ENCODE measurements around the gene OGN. TPM values are rescaled to one million over a fixed set of nuclear protein-coding genes. Genes with fewer than 3 reads are reported as not detected.
A peak's percentile ranks its signal among the peaks of the same experiment; 100 is the strongest.

OGN gene
- total RNA-seq, 1 experiment from 2014 or later = not detected

DNA sequence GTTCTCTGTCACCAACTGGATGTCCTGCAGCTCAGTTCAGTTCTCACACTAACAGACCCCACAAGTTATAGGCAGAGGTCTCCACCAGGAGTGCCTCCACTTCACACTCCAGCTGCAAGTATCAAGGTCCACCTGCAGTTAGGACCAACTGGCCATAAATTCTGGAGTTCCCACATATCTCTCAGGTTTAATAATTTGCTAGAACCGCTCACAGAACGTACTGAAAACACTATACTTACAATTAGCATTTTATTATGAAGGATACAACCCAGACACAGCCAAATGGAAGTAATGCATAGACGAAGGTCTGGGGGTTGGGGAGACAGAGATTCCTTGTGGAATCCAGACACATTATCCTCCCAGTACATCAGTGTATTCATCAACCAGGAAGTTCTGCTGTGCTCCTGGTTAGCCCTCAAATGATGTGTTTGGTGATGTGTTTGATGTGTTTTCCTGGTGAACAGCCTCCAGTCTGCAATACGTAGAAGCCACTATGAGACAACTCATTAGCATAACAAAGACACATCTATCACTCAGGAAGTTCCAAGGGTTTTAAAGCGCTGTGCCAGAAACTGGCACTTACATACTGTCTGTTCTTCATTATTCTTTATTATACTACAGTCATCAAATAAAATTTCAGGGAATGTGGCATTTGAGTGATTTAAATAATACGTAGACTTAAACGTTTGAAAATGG lies 25.4 kb downstream of the OGN start:
- no peak overlapping the region for H3T11ph ChIP-seq (ENCODE audit: low read length)
- H3K79me2 ChIP-seq (ENCODE audit: insufficient read depth, low read length) = no peaks in the 10 kb centered on the region
- Mint-ChIP-seq H3K27ac (peak overlapping the region in 1 of 3 experiments; percentile 71; a peak in 3 of 7 replicates), H3K36me3 (ENCODE audit: insufficient read depth in 1 of 3, low read depth in 3 of 3) (no peaks in the 10 kb centered on the region; a peak in 4 of 7 replicates), H3K4me1 (peaks cover 22 to 26% of the 10 kb centered on the region in 2 experiments), H3K27me3 (ENCODE audit: low read depth) (no peaks in the 10 kb centered on the region), H3K4me3 (no peak overlapping the region), H3K9me3 (peaks cover 0 to 2% of the 10 kb centered on the region in 2 experiments; a peak in 1 of 5 replicates)
- no peaks in the 10 kb centered on the region for H3K23me2 ChIP-seq (ENCODE audit: insufficient read length, low read depth, low read length, poor library complexity, severe bottlenecking)
- no peak overlapping the region for H2AFZ ChIP-seq (ENCODE audit: low read length)
- no peak overlapping the region for H3K56ac ChIP-seq (ENCODE audit: insufficient read length, low read depth, low read length)
- no peak overlapping the region for H4K91ac ChIP-seq (ENCODE audit: insufficient read length, low read depth, low read length)
- no peak overlapping the region for H3K4ac ChIP-seq (ENCODE audit: low read depth, low read length)
- no peak overlapping the region for H2BK120ac ChIP-seq (ENCODE audit: low read depth, low read length, poor library complexity, severe bottlenecking)
- no peak overlapping the region for H3K27ac ChIP-seq (ENCODE audit: insufficient read length, low read depth, low read length)
- H3K9ac ChIP-seq (ENCODE audit: extremely low read depth, insufficient read length, low read length) = no peak overlapping the region
- no peak overlapping the region for H4K8ac ChIP-seq (replicated peaks; ENCODE audit: insufficient read length, low read depth, low read length)
- no peak overlapping the region for H2BK20ac ChIP-seq (ENCODE audit: low read depth, low read length, poor library complexity, severe bottlenecking)
- no peak overlapping the region for H3K23ac ChIP-seq (ENCODE audit: insufficient read length, low read depth, low read length)
- H4K5ac ChIP-seq (ENCODE audit: insufficient read length, low read depth, low read length) = no peak overlapping the region
- no peaks in the 10 kb centered on the region for H4K20me1 ChIP-seq (ENCODE audit: control insufficient read depth, insufficient read depth, insufficient read length)
- H2BK5ac ChIP-seq (ENCODE audit: insufficient read length, low read length) = no peak overlapping the region
- H3K4me1 ChIP-seq (ENCODE audit: insufficient read depth, low read length) = peaks cover 7% of the 10 kb centered on the region; the same call in 1 of the 2 replicates
- H2AK5ac ChIP-seq (ENCODE audit: insufficient read length, low read length) = no peak overlapping the region
- no peaks in the 10 kb centered on the region for H3K79me1 ChIP-seq (ENCODE audit: insufficient read depth, low read depth, low read length, poor library complexity, severe bottlenecking)
- DNase-seq = no peak
- no CpG with 5 or more reads among the region's 7 CpGs for WGBS (ENCODE audit: extremely low coverage, insufficient read length, low lambda C conversion rate)
- H3K9me3 ChIP-seq (ENCODE audit: control insufficient read depth, low read depth, low read length) = no peaks in the 10 kb centered on the region
- no peak overlapping the region for H2BK15ac ChIP-seq (ENCODE audit: low read depth, low read length)
- H2BK12ac ChIP-seq (ENCODE audit: insufficient read length, low read depth, low read length) = no peak overlapping the region
- H3K14ac ChIP-seq (ENCODE audit: insufficient read depth, low read length) = no peak overlapping the region
- H3K4me2 ChIP-seq (ENCODE audit: insufficient read depth, insufficient read length, low read length) = no peak overlapping the region
- no peak overlapping the region for H3K18ac ChIP-seq (ENCODE audit: insufficient read length, low read depth, low read length)
- no peaks in the 10 kb centered on the region for H3K27me3 ChIP-seq (ENCODE audit: insufficient read depth, low read length)
- TF ChIP-seq, protein P1, sequence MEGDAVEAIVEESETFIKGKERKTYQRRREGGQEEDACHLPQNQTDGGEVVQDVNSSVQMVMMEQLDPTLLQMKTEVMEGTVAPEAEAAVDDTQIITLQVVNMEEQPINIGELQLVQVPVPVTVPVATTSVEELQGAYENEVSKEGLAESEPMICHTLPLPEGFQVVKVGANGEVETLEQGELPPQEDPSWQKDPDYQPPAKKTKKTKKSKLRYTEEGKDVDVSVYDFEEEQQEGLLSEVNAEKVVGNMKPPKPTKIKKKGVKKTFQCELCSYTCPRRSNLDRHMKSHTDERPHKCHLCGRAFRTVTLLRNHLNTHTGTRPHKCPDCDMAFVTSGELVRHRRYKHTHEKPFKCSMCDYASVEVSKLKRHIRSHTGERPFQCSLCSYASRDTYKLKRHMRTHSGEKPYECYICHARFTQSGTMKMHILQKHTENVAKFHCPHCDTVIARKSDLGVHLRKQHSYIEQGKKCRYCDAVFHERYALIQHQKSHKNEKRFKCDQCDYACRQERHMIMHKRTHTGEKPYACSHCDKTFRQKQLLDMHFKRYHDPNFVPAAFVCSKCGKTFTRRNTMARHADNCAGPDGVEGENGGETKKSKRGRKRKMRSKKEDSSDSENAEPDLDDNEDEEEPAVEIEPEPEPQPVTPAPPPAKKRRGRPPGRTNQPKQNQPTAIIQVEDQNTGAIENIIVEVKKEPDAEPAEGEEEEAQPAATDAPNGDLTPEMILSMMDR (conservative IDR thresholded peaks at IDR 0.05) = no peak

All from H9 (cell line).